HCT116 (cell line): Measurements from ENCODE around the gene TIMM50. TPM values are rescaled to one million over a fixed set of nuclear protein-coding genes. Genes with fewer than 3 reads are reported as not detected.

ENCODE experiments used
- ATAC-seq: fragments of 200-7000 bp; cut with Tn5 transposase; 2 replicates; pipeline ENCODE4 v1.9.1; 2020; ENCODE audit warnings: mild to moderate bottlenecking, moderate library complexity
- BruUV-seq: library from RNA; stranded (reverse); fragments of 400-500 nt; replicated peaks from 2 replicates; lab custom pipeline; 2021; lab: Mats Ljungman, UMichigan
- CTCF ChIA-PET: fragments of 300-600 bp; sonication (Branson Sonifier 250); formaldehyde crosslinking; loops from one replicate; lab custom pipeline; 2021; ENCODE audit warnings: antibody characterized with exemption; lab: Charles Lee
- POLR2A ChIA-PET: fragments of 300-600, 350-600 bp; sonication (Branson Sonifier 250); formaldehyde crosslinking; loops from one replicate; lab custom pipeline; 2021; ENCODE audit warnings: antibody characterized with exemption; lab: Charles Lee
- RAD21 ChIA-PET, 2 experiments: fragments of 300-600 bp; sonication (Branson Sonifier 250); formaldehyde crosslinking; loops; one replicate each; lab custom pipeline; 2023; ENCODE audit warnings: low total read pairs in 2 of 2; ENCODE audit not compliant: uncharacterized antibody in 2 of 2, unreplicated experiment in 2 of 2, low non-redundant PET in 1 of 2; lab: Charles Lee
- DNase-seq: peaks from one replicate; pipeline ENCODE4 v3.0.0-alpha.2; 2010; ENCODE audit warnings: low read depth, low spot score
- H2AFZ ChIP-seq: fragments of 200-600 bp; shearing (Covaris generic), sonication (generic); 2 replicates; pipeline ENCODE4 v1.6.1; 2017; ENCODE audit warnings: low read depth, mixed run types, mixed read lengths, antibody characterized with exemption, low read length; ENCODE audit not compliant: poor library complexity, severe bottlenecking
- H3K27ac ChIP-seq: 2 replicates; pipeline ENCODE4 v1.5.1; 2012; ENCODE audit warnings: low read depth, low read length
- H3K27me3 ChIP-seq: fragments of 200-600 bp; sonication (generic); 2 replicates; pipeline ENCODE4 v1.6.1; 2016; ENCODE audit warnings: mixed run types, low read length, mixed read lengths; ENCODE audit not compliant: insufficient read depth
- H3K36me3 ChIP-seq, 2 experiments: fragments of 200-500 bp in 1 of 2; fragments of 200-600 bp in 1 of 2; sonication (Bioruptor generic) in 1 of 2; sonication (generic) in 1 of 2; 2 replicates each; pipeline versions ENCODE4 v1.5.1 to v1.6.1; 2014 to 2016; ENCODE audit warnings: low read length in 2 of 2, inconsistent platforms in 1 of 2, mixed read lengths in 1 of 2, mixed run types in 1 of 2; ENCODE audit not compliant: insufficient read depth in 2 of 2, control insufficient read depth in 1 of 2
- H3K4me1 ChIP-seq, 2 experiments: fragments of 200-600 bp in 1 of 2; sonication (generic) in 1 of 2; 2 replicates each; pipeline versions ENCODE4 v1.5.1 to v1.6.1; 2012 to 2017; ENCODE audit warnings: low read length in 2 of 2, inconsistent platforms in 1 of 2, mild to moderate bottlenecking in 1 of 2, mixed read lengths in 1 of 2, mixed run types in 1 of 2, moderate library complexity in 1 of 2; ENCODE audit not compliant: insufficient read depth in 2 of 2, control insufficient read depth in 1 of 2
- H3K4me2 ChIP-seq: fragments of 200-600 bp; sonication (generic); 2 replicates; pipeline ENCODE4 v1.6.1; 2017; ENCODE audit warnings: mixed run types, low read length, mixed read lengths
- H3K4me3 ChIP-seq, 2 experiments: fragments of 200-600 bp in 1 of 2; sonication (generic) in 1 of 2; replicated peaks in 1 of 2; 2 replicates each; pipeline ENCODE4 v1.5.1; 2011 to 2016; ENCODE audit warnings: low read length in 2 of 2, control low read depth in 1 of 2, low read depth in 1 of 2, mild to moderate bottlenecking in 1 of 2, mixed read lengths in 1 of 2, mixed run types in 1 of 2
- H3K79me2 ChIP-seq: fragments of 200-600 bp; sonication (generic); 2 replicates; pipeline ENCODE4 v1.6.1; 2017; ENCODE audit warnings: mild to moderate bottlenecking, mixed run types, low read length, moderate library complexity, mixed read lengths; ENCODE audit not compliant: insufficient read depth
- H3K9ac ChIP-seq: fragments of 200-600 bp; sonication (generic); 2 replicates; pipeline ENCODE4 v1.6.1; 2016; ENCODE audit warnings: low read length, mixed read lengths
- H3K9me2 ChIP-seq: fragments of 200-600 bp; sonication (generic), shearing (Covaris generic); 2 replicates; pipeline ENCODE4 v1.6.1; 2017; ENCODE audit warnings: mixed run types, mild to moderate bottlenecking, moderate library complexity; ENCODE audit not compliant: insufficient read depth
- H3K9me3 ChIP-seq, 2 experiments: fragments of 200-500 bp in 1 of 2; fragments of 200-600 bp in 1 of 2; sonication (Bioruptor generic) in 1 of 2; sonication (generic) in 1 of 2; 2 replicates each; pipeline ENCODE4 v1.6.1; 2014 to 2017; ENCODE audit warnings: low read length in 2 of 2, mixed read lengths in 2 of 2, inconsistent platforms in 1 of 2, low read depth in 1 of 2, mild to moderate bottlenecking in 1 of 2, mixed run types in 1 of 2, moderate library complexity in 1 of 2; ENCODE audit not compliant: control insufficient read depth in 1 of 2, insufficient read depth in 1 of 2
- H4K20me1 ChIP-seq: fragments of 200-600 bp; sonication (generic), shearing (Covaris generic); 2 replicates; pipeline ENCODE4 v1.6.1; 2017; ENCODE audit warnings: mixed run types, mild to moderate bottlenecking, moderate library complexity; ENCODE audit not compliant: insufficient read depth
- EZH2 ChIP-seq: fragments of 200-600 bp; sonication (generic); IDR thresholded peaks from 2 replicates; pipeline ENCODE4 v1.6.1; 2017; ENCODE audit warnings: antibody characterized with exemption, mixed run types
- FOSL1 ChIP-seq: IDR thresholded peaks from 2 replicates; pipeline ENCODE4 v1.6.1; 2012; ENCODE audit warnings: low read depth
- JUND ChIP-seq: IDR thresholded peaks from 2 replicates; pipeline ENCODE4 v1.6.1; 2012
- POLR2AphosphoS5 ChIP-seq: IDR thresholded peaks from 2 replicates; pipeline ENCODE4 v1.6.1; 2011; ENCODE audit warnings: mild to moderate bottlenecking, low read depth, low read length, moderate library complexity
- RAD21 ChIP-seq: IDR thresholded peaks from 2 replicates; pipeline ENCODE4 v1.6.1; 2012; ENCODE audit warnings: low read depth, mild to moderate bottlenecking
- SP1 ChIP-seq: IDR thresholded peaks from 2 replicates; pipeline ENCODE4 v1.6.1; 2012; ENCODE audit warnings: low read depth
- SRF ChIP-seq: IDR thresholded peaks from 2 replicates; pipeline ENCODE4 v1.6.1; 2012; ENCODE audit warnings: low read depth
- YY1 ChIP-seq: IDR thresholded peaks from 2 replicates; pipeline ENCODE4 v1.6.1; 2011; ENCODE audit warnings: low read length, low read depth, moderate library complexity, mild to moderate bottlenecking; ENCODE audit not compliant: insufficient replicate concordance; ENCODE audit errors: extremely low read depth
- ZBTB33 ChIP-seq: IDR thresholded peaks from 2 replicates; pipeline ENCODE4 v1.6.1; 2011; ENCODE audit warnings: mild to moderate bottlenecking, low read length, moderate library complexity; ENCODE audit not compliant: insufficient replicate concordance; ENCODE audit errors: extremely low read depth
- intact Hi-C: fragments of 100-400 bp; cut with micrococcal nuclease; formaldehyde crosslinking; loops from 2 replicates; pipeline ENCODE4 v1.10.0; 2022
- total RNA-seq: library from RNA; stranded (reverse); gene quantifications from one replicate; pipeline ENCODE4 v1.2.1, GENCODE V29; 2021; ENCODE audit not compliant: unreplicated experiment
- TF ChIP-seq, protein P1 (sequence below), 3 experiments: fragments of 200-600 bp in 1 of 3; sonication (generic) in 1 of 3; IDR thresholded peaks in 2 of 3; conservative IDR thresholded peaks in 1 of 3; 2 replicates each; pipeline ENCODE4 v1.5.1; 2012 to 2017; ENCODE audit warnings: low read depth in 2 of 3, low read length in 2 of 3, antibody characterized with exemption in 1 of 3, borderline replicate concordance in 1 of 3, control low read depth in 1 of 3, mild to moderate bottlenecking in 1 of 3, mixed read lengths in 1 of 3, mixed run types in 1 of 3, moderate library complexity in 1 of 3; ENCODE audit not compliant: insufficient read depth in 1 of 3

Gene TIMM50
- total RNA-seq, 1 experiment from 2014 or later, result 111 TPM

- no peaks in the 10 kb centered on the region for H3K79me2 ChIP-seq
- ATAC-seq (no peak), DNase-seq (no peak)
- ChIA-PET POLR2A (no interaction called here), CTCF (no interaction called here), RAD21 (no interaction called here)
- H2AFZ ChIP-seq, result no peak overlapping the region
- H3K9ac ChIP-seq, result no peak overlapping the region
- TF ChIP-seq YY1 (no peak), SP1 (no peak), EZH2 (no peak), ZBTB33 (no peak), FOSL1 (no peak), SRF (no peak), JUND (no peak), RAD21 (no peak), POLR2AphosphoS5 (no peak)
- TF ChIP-seq, protein P1, sequence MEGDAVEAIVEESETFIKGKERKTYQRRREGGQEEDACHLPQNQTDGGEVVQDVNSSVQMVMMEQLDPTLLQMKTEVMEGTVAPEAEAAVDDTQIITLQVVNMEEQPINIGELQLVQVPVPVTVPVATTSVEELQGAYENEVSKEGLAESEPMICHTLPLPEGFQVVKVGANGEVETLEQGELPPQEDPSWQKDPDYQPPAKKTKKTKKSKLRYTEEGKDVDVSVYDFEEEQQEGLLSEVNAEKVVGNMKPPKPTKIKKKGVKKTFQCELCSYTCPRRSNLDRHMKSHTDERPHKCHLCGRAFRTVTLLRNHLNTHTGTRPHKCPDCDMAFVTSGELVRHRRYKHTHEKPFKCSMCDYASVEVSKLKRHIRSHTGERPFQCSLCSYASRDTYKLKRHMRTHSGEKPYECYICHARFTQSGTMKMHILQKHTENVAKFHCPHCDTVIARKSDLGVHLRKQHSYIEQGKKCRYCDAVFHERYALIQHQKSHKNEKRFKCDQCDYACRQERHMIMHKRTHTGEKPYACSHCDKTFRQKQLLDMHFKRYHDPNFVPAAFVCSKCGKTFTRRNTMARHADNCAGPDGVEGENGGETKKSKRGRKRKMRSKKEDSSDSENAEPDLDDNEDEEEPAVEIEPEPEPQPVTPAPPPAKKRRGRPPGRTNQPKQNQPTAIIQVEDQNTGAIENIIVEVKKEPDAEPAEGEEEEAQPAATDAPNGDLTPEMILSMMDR (IDR thresholded peaks at IDR 0.05 in 2 of 3, conservative IDR thresholded peaks at IDR 0.05 in 1 of 3; ENCODE audit: borderline replicate concordance in 1 of 3, insufficient read depth in 1 of 3, low read depth in 2 of 3, low read length in 2 of 3), result no peak
- no peaks in the 10 kb centered on the region for H4K20me1 ChIP-seq
- no TSS peak for BruUV-seq
- H3K27ac ChIP-seq, result no peak overlapping the region
- intact Hi-C loops, result no loop called here
- no peak overlapping the region for H3K4me3 ChIP-seq
- no peaks in the 10 kb centered on the region for H3K36me3 ChIP-seq
- no peaks in the 10 kb centered on the region for H3K9me3 ChIP-seq
- no peaks in the 10 kb centered on the region for H3K4me1 ChIP-seq
- no peaks in the 10 kb centered on the region for H3K9me2 ChIP-seq
- H3K4me2 ChIP-seq, result no peak overlapping the region
- H3K27me3 ChIP-seq, result no peaks in the 10 kb centered on the region
Observed at GRCh38 chr19:39516270-39516669, 35.6 kb downstream of the TIMM50 start.
